ENCODE results near the gene PLPPR5.

GRCh38 chr1:98967122-98967521 is 37.5 kb downstream of the PLPPR5 start:
- no peak for TF ChIP-seq CTCF (IDR thresholded peaks at IDR 0.05; ENCODE audit: insufficient read depth, low read length, poor library complexity, severe bottlenecking)
- TF ChIP-seq EZH2phosphoT487 (conservative IDR thresholded peaks at IDR 0.05; ENCODE audit: low read length), result no peak

All from SU-DHL-6 (cell line).